ENCODE measurements around the gene GALNT17.
"Not testable (repeated sequence)": the region's sequence is repeated elsewhere in the genome, so short reads cannot be mapped to it uniquely, and the experiment has no call there.

The GALNT17 gene

GRCh38 chr7:71171476-71171875 is 39.5 kb downstream of the GALNT17 start:
- no peak for DNase-seq

- DNase-seq = no peak
These were observed 42.0 kb downstream of the GALNT17 start for GRCh38 chr7:71173955-71174354.

GRCh38 chr7:71182438-71182935 is 50.5 kb downstream of the GALNT17 start:
- DNase-seq = no peak

GRCh38 chr7:71184136-71184535 is 52.2 kb downstream of the GALNT17 start:
- no peak for DNase-seq

- no peak for DNase-seq
These were observed 52.7 kb downstream of the GALNT17 start for GRCh38 chr7:71184609-71185008.

- no peak for DNase-seq
These were observed 54.7 kb downstream of the GALNT17 start for GRCh38 chr7:71186535-71187057.

- DNase-seq = no peak
These were observed 59.8 kb downstream of the GALNT17 start for GRCh38 chr7:71191771-71192170.

GRCh38 chr7:71193099-71193810 is 61.3 kb downstream of the GALNT17 start:
- DNase-seq = no peak

- DNase-seq = no peak
These were observed 66.4 kb downstream of the GALNT17 start for GRCh38 chr7:71198391-71198790.

- DNase-seq = no peak
These were observed 66.9 kb downstream of the GALNT17 start for GRCh38 chr7:71198887-71199286.

- DNase-seq = no peak
These were observed 74.2 kb downstream of the GALNT17 start for GRCh38 chr7:71206184-71206583.

- no peak for DNase-seq
These were observed 76.9 kb downstream of the GALNT17 start for GRCh38 chr7:71208881-71209280.

- not testable (repeated sequence) for DNase-seq
These were observed 77.5 kb downstream of the GALNT17 start for GRCh38 chr7:71209484-71209883.

- no peak for DNase-seq
These were observed 78.3 kb downstream of the GALNT17 start for GRCh38 chr7:71210220-71210619.

GRCh38 chr7:71212433-71212832 is 80.5 kb downstream of the GALNT17 start:
- not testable (repeated sequence) for DNase-seq

- DNase-seq = no peak
These were observed 84.3 kb downstream of the GALNT17 start for GRCh38 chr7:71216211-71216610.

GRCh38 chr7:71220210-71220695 is 88.3 kb downstream of the GALNT17 start:
- DNase-seq = no peak

- DNase-seq = no peak
These were observed 89.1 kb downstream of the GALNT17 start for GRCh38 chr7:71221049-71221448.

GRCh38 chr7:71221549-71221948 is 89.6 kb downstream of the GALNT17 start:
- DNase-seq = no peak

GRCh38 chr7:71227126-71227525 is 95.2 kb downstream of the GALNT17 start:
- no peak for DNase-seq

GRCh38 chr7:71229148-71229547 is 97.2 kb downstream of the GALNT17 start:
- no peak for DNase-seq

GRCh38 chr7:71229699-71230098 is 97.8 kb downstream of the GALNT17 start:
- DNase-seq = no peak

- DNase-seq = no peak
These were observed 103.3 kb downstream of the GALNT17 start for GRCh38 chr7:71235253-71235652.

- no peak for DNase-seq
These were observed 104.5 kb downstream of the GALNT17 start for GRCh38 chr7:71236230-71237105.
